HG02571 (cell line): ENCODE data around the gene CNTNAP4.

Source experiments
- ATAC-seq: cut with Tn5 transposase; IDR thresholded peaks from one replicate; pipeline ENCODE4 v1.9.1; 2021; ENCODE audit warnings: mild to moderate bottlenecking, moderate library complexity; ENCODE audit not compliant: unreplicated experiment

CNTNAP4 gene

DNA sequence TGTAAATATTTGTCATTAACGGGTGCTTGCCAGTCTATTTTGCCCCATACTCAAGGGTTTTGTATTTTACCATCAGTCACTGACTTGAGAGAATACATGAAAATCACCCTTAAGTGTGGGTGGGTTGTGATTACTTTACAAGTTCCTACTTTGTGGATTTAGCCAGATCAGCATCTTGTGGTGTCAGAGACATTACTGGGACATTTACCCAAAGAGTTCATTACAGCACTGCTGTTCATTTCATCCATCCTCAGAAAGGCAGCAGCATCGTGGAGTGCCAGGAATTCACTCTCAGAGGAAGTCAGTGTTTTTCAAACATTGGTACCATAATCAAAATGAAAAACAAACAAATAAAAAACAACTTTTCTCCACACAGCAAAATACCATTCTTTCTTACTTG, 110.8 kb downstream of the CNTNAP4 start:
- no peak for ATAC-seq

GRCh38 chr16:76389126-76389525, 111.9 kb downstream of the CNTNAP4 start:
- ATAC-seq, result no peak

DNA sequence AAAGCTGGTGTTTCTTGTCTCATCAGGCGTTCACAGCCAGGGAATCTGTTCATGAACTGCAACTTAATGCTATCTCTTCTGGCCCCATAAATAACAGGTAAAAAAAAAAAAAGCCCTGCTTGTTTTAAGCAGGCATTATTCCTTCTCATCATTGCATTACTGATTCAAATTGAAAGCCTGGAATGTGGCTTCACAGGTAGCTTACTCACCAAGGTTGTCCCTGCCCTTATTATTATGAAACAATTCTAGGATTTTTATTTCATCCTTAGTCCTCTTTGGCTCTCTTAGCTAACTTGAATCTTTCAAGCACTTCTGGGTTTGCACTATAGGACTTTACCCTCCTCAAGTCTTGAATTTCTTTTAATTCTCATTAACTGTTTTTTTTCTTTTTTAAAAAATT, 113.3 kb downstream of the CNTNAP4 start:
- ATAC-seq, result no peak

GRCh38 chr16:76396977-76397376, 119.8 kb downstream of the CNTNAP4 start:
- no peak for ATAC-seq

DNA sequence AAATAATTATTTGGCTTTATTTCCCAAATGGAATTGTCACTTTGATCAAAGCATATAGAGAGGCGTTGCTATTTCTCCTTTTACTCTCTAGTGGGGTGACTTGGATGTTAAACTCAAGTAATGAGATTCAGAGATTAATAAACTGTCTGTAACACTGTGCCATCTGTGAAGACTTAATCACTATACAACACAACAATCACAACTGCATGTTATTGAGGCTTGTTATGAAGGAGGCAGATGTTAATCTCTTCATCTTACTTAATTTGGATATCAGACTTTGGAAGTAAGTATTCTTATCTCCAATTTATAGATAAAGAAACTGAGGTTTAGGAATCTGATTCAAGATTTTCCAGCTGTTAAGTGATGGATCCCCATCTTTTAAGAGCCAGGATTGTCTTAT, 132.5 kb downstream of the CNTNAP4 start:
- ATAC-seq, result no peak

- ATAC-seq, result no peak
Measured at GRCh38 chr16:76421571-76421970, 144.4 kb downstream of the CNTNAP4 start.

DNA sequence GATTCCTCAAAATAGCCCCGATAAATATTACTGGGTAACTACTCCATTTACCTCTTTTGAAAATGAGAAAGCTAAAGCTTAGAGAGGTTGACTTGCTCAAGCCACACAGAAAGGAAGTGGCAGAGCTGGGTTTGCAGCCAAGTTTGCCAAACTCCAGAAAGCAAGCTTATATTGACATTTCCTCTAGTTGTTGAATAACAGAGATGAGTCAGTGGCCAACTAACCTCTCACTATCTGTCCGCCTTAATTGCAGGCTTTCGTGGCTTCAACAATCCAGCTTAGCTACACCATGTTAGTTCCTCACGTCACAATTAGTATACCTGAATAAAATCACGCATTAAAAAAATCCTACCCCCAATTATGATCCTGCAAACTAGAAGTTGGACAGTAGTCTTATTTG, 151.7 kb downstream of the CNTNAP4 start:
- ATAC-seq, result no peak

DNA sequence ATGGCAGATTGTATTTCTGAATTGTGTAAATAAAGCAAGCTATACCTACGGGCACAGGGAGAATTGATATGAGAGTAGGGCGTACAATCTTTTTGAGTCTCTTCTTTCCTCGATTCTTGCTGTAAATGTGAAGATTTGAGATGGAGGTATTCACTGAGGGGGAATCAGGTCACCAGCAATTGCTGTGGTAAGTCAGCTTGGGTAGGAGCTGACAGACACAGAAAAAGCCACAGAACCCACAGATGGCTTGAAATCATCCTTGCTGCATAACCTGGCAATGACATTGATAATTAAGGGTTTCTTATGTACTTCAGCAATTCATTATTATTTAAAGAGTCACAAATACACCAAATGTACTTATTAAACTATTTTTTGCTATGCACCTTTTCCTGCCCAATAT, 164.2 kb downstream of the CNTNAP4 start:
- no peak for ATAC-seq

- no peak for ATAC-seq
Measured at GRCh38 chr16:76441876-76442275, 164.7 kb downstream of the CNTNAP4 start.

- no peak for ATAC-seq
Measured at GRCh38 chr16:76443973-76444372, 166.8 kb downstream of the CNTNAP4 start.

- no peak for ATAC-seq
Measured at GRCh38 chr16:76444832-76445231, 167.6 kb downstream of the CNTNAP4 start.

- ATAC-seq, result no peak
Measured at GRCh38 chr16:76445815-76446214, 168.6 kb downstream of the CNTNAP4 start.

DNA sequence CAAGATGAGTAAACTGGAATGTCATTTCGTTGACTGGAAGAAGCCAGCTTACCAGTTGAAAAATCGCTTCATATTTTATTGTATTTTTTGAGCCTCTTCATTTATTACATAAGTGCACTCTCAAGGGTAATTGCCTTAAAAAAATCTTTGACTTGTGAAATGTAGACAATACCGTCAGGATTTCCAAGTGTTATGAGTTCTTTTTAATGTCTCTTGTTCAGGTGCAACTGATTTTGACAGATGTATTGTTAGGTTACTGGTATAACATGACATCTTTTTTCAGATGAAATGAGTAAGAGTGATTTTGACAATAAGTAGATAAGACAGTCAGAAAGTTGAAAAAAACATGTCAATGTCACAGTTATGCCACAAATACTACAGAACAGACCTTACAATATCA, 169.1 kb downstream of the CNTNAP4 start:
- ATAC-seq, result no peak

DNA sequence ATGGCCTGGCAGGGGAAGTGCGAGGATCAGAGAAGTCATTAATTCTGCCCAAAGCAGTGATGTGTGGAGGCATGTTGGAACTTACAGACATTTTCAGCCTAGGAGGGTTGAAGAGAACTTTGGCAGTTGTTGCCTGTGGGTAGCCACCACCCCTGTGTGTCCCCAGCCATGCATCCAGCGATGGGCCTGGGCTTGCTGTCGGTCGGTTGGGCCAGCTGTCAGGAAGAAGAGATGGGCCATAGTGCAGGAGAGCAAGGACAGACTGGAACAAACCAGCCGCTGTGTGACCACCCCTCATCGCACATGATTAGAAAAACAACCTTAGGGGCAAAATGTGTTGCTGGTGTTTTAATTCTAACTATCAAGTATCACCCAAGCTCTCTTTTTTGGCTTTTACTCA, 173.7 kb downstream of the CNTNAP4 start:
- no peak for ATAC-seq

- ATAC-seq, result no peak
Measured at GRCh38 chr16:76455257-76455656, 178.1 kb downstream of the CNTNAP4 start.

DNA sequence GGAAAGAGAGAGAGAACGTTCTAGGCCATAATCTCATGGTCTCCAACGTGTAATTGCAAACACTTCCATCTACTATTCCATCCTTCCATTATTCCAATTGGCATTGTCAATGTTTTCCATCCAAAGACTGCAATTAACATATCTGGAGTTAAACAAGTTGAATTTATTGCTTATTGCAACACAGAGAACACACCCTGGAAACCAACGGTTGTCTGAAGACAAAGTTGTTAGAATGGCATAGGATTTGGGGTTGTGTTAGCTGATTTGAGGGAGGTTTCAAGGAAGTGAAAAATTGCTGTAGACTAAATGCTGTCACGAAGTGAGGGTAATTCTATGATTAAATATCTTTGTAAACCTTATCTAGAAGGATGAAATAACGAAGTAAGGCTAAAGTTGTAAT, 178.8 kb downstream of the CNTNAP4 start:
- ATAC-seq, result no peak

GRCh38 chr16:76459111-76459510, 181.9 kb downstream of the CNTNAP4 start:
- no peak for ATAC-seq

GRCh38 chr16:76461836-76462235, 184.6 kb downstream of the CNTNAP4 start:
- ATAC-seq, result no peak

DNA sequence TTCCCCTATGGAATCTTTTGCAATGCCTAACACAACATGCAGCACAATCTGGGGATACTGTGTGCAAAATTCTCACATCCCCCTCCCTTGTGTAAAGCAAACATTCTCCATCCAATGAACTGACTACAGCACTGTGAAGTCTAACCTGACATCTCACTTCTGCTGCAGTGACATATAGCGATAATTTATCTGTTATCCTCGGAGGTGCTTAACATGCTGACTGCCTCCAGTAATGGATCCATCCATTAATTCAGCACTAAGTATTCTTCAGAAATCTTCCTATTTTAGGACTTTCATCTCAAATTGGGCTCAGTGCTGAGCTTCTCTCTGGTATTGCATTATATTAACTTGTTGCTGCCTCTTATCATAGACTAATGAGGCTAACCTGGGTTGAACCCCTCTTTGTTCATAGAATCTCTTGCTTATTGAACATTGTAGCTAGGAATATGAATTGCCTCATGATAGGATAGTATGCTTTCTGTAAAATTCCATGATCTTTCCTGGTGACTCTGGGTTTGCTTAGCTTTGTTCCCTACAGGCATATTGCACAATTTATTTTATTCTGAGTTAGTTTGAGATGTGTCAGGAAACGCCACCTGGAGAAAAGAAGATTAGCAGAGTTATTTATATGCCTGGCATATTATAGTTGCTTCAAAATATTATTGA, 187.9 kb downstream of the CNTNAP4 start:
- ATAC-seq, result no peak

- ATAC-seq, result no peak
Measured at GRCh38 chr16:76466871-76467270, 189.7 kb downstream of the CNTNAP4 start.

DNA sequence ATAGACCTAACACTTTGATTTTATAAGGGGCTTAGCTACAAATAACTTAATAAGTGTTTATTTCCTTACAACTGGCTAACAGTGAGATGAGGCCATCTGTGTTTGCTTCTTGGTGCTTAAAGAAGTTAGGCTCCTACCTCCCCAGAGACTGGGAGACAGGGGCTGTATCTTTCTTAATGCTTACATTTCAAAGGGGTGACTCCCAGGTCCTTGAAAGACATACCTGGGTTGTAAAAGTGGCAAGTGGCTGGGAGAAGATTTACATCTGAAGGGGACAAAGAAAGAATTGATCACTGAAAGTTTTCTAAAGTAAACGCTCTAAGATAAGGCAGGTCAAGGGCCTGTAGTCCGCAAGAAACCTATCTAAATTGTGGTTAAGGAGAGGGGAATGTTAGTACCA, 196.8 kb downstream of the CNTNAP4 start:
- ATAC-seq, result no peak

DNA sequence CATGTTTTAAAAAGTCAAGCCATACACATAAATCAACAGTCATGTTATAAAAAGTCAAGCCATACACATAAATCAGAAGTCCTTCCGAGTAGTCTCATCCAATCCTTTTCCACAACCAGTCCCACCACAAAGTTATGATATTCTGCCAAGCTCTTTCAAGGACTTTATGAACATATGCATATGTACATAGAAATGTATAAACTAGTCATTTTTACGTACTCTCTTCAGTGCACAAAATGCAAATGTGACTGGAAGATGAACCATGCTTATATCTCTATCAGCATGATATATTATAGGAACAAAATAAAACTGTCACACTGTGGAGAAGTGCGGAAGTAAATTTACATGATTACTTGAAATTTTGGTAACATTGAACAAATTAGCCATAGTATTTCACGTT, 200.9 kb downstream of the CNTNAP4 start:
- no peak for ATAC-seq

DNA sequence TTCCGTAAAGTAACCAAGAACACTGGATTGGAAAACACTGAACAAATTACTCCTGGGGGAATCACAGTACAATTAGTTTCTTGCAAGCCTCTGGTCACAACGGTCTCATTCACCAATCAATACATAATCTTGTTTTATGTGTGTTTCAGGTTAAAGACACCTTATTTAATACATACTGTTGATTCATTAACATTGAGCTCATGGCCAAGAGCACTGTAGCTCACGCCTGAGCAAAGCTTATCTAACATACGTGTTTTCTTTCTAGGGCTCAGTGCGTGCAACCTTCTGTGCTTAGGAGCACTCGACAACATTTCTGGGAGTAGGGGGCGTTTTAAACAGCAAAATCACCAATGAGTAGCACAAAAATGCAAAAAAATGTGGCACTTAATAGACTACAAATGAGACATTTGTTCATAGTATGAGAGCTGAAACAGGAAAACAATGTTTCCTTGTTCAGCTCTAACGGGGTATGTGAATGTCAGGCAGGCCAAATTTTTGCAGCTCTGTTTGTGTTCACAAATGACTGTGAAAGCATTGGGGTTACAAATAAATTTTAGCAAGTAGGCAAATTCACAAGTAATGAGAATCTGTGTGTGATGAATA, 206.2 kb downstream of the CNTNAP4 start:
- ATAC-seq, result no peak
